LNCaP clone FGC (cell line): ENCODE data around the gene BHLHA15.

ENCODE experiments used
- DNase-seq: peaks from one replicate; pipeline ENCODE4 v3.0.0-alpha.2; 2011; ENCODE audit warnings: low read depth
- H3K4me3 ChIP-seq: 2 replicates; pipeline ENCODE4 v1.5.1; 2011; ENCODE audit warnings: mild to moderate bottlenecking, low read depth, low read length, control low read depth
- TF ChIP-seq, protein P1 (sequence below): IDR thresholded peaks from 2 replicates; pipeline ENCODE4 v1.5.1; 2012; ENCODE audit warnings: mild to moderate bottlenecking; ENCODE audit not compliant: control insufficient read depth, insufficient read depth; ENCODE audit errors: extremely low read depth

BHLHA15 gene

DNA sequence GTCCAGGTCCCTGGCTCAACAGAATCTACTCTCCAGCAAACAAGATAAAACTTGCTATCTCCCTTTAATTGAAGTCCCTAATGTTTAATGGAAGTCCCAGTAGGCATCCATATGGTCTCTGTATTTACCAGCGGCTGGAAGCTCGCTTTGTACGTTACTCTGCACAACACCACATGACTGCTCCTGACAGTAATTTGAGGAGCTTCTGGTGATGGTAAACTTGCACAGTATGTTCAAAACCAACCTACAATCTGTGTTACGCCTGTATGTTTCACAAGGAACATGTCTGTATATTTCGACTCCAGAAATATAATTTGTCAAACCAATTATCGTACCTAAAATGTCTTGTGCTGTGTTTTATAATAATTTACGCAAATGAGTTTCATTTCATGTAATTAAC, 45.2 kb downstream of the BHLHA15 start:
- TF ChIP-seq, protein P1, sequence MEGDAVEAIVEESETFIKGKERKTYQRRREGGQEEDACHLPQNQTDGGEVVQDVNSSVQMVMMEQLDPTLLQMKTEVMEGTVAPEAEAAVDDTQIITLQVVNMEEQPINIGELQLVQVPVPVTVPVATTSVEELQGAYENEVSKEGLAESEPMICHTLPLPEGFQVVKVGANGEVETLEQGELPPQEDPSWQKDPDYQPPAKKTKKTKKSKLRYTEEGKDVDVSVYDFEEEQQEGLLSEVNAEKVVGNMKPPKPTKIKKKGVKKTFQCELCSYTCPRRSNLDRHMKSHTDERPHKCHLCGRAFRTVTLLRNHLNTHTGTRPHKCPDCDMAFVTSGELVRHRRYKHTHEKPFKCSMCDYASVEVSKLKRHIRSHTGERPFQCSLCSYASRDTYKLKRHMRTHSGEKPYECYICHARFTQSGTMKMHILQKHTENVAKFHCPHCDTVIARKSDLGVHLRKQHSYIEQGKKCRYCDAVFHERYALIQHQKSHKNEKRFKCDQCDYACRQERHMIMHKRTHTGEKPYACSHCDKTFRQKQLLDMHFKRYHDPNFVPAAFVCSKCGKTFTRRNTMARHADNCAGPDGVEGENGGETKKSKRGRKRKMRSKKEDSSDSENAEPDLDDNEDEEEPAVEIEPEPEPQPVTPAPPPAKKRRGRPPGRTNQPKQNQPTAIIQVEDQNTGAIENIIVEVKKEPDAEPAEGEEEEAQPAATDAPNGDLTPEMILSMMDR = no peak
- no peak overlapping the region for H3K4me3 ChIP-seq
- no peak for DNase-seq

DNA sequence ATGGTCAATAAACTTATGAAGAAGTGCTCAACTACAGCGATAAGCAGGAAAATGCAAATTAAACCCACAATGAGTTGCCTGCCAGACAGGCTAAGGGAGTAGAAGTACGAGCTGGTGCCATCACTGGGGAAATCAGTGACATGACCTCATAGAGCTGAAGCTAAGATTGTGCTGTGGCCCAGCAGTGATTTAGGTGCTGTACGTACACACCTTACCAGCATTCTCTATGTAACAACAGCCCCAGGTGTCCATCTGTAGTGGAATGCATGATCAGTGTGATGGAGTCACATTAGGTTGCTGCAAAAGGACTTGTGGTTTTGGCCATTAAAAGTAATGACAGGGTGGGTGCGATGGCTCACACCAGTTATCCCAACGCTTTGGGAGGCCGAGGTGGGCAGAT, 46.5 kb downstream of the BHLHA15 start:
- H3K4me3 ChIP-seq = no peak overlapping the region
- TF ChIP-seq, protein P1 = no peak
- no peak for DNase-seq
